A549 treated with CpdA at 1 μM for 4 hours (cell line): Measurements from ENCODE around the gene ANKRD33B. TPM values are rescaled to one million over a fixed set of nuclear protein-coding genes. Genes with fewer than 3 reads are reported as not detected.

Source experiments
- total RNA-seq: library from RNA; stranded (reverse); fragments of 200-300 nt; extraction: Qiagen RNA extraction; gene quantifications from 5 replicates; pipeline ENCODE4 v1.2.3, GENCODE V29; 2022; ENCODE audit warnings: low read depth

The ANKRD33B gene
- total RNA-seq, result 10.0 to 11.2 TPM (median 10.9 TPM) in 5 replicates

DNA sequence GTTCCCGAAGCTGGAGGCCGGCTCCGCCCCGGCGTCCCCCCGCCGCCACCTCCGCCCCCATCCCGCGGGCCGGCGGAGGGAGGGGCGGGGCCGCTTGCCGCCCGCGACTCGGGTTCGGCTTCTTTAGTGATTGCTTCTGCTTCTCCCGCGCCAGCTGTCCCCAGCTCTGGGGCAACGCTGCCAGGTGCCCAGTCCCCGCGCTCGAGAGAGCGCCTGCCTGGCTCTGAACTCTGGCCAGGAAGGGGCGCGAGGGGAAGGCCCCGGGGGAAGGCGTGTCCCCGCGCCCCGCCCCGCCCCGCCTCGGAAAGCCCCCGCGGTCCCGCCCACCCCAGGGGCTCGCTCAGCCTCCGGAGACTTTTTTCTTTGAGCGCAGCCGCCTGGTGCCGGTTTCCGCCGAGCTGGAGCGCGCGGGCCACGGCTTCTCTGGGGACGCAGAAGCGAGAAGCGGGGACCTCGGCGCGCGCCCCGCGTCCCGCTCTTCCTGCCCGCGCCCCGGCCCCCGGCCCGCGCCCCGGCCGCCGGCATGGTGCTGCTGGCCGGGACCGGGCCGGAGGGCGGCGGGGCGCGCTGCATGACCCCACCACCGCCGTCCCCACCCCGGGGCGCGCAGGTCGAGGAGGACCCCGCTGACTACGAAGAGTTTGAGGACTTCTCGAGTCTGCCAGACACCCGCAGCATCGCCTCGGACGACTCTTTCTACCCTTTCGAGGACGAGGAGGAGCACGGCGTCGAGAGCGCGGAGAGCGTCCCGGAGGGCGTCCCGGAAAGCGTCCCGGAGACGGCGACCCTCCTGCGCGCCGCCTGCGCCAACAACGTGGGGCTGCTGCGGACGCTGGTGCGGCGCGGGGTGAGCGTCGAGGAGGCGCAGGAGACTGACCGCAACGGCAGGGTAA lies at the start of gene ANKRD33B:
ANKRD33B (plus strand) TSS at position 126 of the 893 bp plus-strand sequence; CDS start at position 524, 398 bp downstream.

Other genes starting within 250 kb of the ANKRD33B start
- 51.6 to 77.3 TPM (median 70.2 TPM) in 5 replicates for gene MARCHF6, start 210.4 kb upstream of the ANKRD33B start, total RNA-seq
- gene ROPN1L, start 122.2 kb upstream of the ANKRD33B start, total RNA-seq, result 1.9 to 2.7 TPM (median 2.3 TPM) in 5 replicates
- gene DAP, start 197.2 kb downstream of the ANKRD33B start, total RNA-seq, result 57.4 to 63.3 TPM (median 60.9 TPM) in 5 replicates